ENCODE measurements around the gene FUT1.

GRCh38 chr19:48777720-48778119 is 25.3 kb upstream of the FUT1 start:
- TF ChIP-seq, protein P1, sequence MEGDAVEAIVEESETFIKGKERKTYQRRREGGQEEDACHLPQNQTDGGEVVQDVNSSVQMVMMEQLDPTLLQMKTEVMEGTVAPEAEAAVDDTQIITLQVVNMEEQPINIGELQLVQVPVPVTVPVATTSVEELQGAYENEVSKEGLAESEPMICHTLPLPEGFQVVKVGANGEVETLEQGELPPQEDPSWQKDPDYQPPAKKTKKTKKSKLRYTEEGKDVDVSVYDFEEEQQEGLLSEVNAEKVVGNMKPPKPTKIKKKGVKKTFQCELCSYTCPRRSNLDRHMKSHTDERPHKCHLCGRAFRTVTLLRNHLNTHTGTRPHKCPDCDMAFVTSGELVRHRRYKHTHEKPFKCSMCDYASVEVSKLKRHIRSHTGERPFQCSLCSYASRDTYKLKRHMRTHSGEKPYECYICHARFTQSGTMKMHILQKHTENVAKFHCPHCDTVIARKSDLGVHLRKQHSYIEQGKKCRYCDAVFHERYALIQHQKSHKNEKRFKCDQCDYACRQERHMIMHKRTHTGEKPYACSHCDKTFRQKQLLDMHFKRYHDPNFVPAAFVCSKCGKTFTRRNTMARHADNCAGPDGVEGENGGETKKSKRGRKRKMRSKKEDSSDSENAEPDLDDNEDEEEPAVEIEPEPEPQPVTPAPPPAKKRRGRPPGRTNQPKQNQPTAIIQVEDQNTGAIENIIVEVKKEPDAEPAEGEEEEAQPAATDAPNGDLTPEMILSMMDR (IDR thresholded peaks at IDR 0.05; ENCODE audit: low read length) = no peak
- no peak for TF ChIP-seq EZH2phosphoT487 (IDR thresholded peaks at IDR 0.05; ENCODE audit: low read length)
